Smooth muscle cell (in vitro differentiated cells): ENCODE data around the gene SLC25A38. TPM values are rescaled to one million over a fixed set of nuclear protein-coding genes. Genes with fewer than 3 reads are reported as not detected.
"Not testable (repeated sequence)": the region's sequence is repeated elsewhere in the genome, so short reads cannot be mapped to it uniquely, and the experiment has no call there.

Source experiments
- DNase-seq: peaks from one replicate; lab custom pipeline; 2025; ENCODE audit not compliant: unreplicated experiment; lab: John Stamatoyannopoulos, UW
- H2AFZ ChIP-seq: fragments of 200-600 bp; sonication (generic); 2 replicates; pipeline ENCODE4 v1.6.0; 2016; ENCODE audit warnings: antibody characterized with exemption, low read depth, mild to moderate bottlenecking
- H3F3A ChIP-seq: fragments of 200-600 bp; sonication (generic); 2 replicates; pipeline ENCODE4 v1.6.0; 2017; ENCODE audit warnings: antibody characterized with exemption, low read depth
- H3K27ac ChIP-seq: fragments of 200-600 bp; sonication (generic); 2 replicates; pipeline ENCODE4 v1.5.1; 2016; ENCODE audit warnings: low read depth, mild to moderate bottlenecking
- H3K27me3 ChIP-seq: fragments of 200-600 bp; sonication (generic); 2 replicates; pipeline ENCODE4 v1.6.1; 2016; ENCODE audit warnings: low read depth, mild to moderate bottlenecking
- H3K36me3 ChIP-seq: fragments of 200-600 bp; sonication (generic); 2 replicates; pipeline ENCODE4 v1.5.1; 2016; ENCODE audit warnings: low read depth
- H3K4me1 ChIP-seq: fragments of 200-600 bp; sonication (generic); 2 replicates; pipeline ENCODE4 v1.5.1; 2016; ENCODE audit warnings: low read depth
- H3K4me2 ChIP-seq: fragments of 200-600 bp; sonication (generic); 2 replicates; pipeline ENCODE4 v1.6.0; 2016; ENCODE audit warnings: mild to moderate bottlenecking
- H3K4me3 ChIP-seq: fragments of 200-600 bp; sonication (generic); 2 replicates; pipeline ENCODE4 v1.5.1; 2016; ENCODE audit warnings: mild to moderate bottlenecking
- H3K79me2 ChIP-seq: fragments of 200-600 bp; sonication (generic); 2 replicates; pipeline ENCODE4 v1.6.0; 2016; ENCODE audit warnings: low read depth, mild to moderate bottlenecking
- H3K9ac ChIP-seq: fragments of 200-600 bp; sonication (generic); 2 replicates; pipeline ENCODE4 v1.6.0; 2016; ENCODE audit warnings: low read depth
- H3K9me3 ChIP-seq: fragments of 200-600 bp; sonication (generic); replicated peaks from 2 replicates; pipeline ENCODE4 v1.5.1; 2016; ENCODE audit warnings: low read depth
- H4K20me1 ChIP-seq: fragments of 200-600 bp; sonication (generic); 2 replicates; pipeline ENCODE4 v1.6.0; 2016; ENCODE audit warnings: low read depth
- WGBS: methylation state at CpG from one replicate; pipeline ENCODE4 v1.1.7; 2016; ENCODE audit warnings: low lambda C conversion rate; 5-methylcytosine and 5-hydroxymethylcytosine counted together
- polyA plus RNA-seq: library from polyadenylated mRNA; unstranded; fragments of >200 nt; fragmentation: Nextera tagmentation; extraction: Ambion mirVana; gene quantifications from 2 replicates; pipeline ENCODE4 v1.2.1, GENCODE V29; 2016
- total RNA-seq: library from RNA; depleted of rRNA; stranded (reverse); fragments of >200 nt; gene quantifications from 2 replicates; pipeline ENCODE4 v1.2.3, GENCODE V29; 2014
- TF ChIP-seq, protein P1 (sequence below): fragments of 200-600 bp; sonication (generic); IDR thresholded peaks from 2 replicates; pipeline ENCODE4 v1.5.1; 2017; ENCODE audit warnings: borderline replicate concordance, mild to moderate bottlenecking, antibody characterized with exemption; ENCODE audit not compliant: insufficient read depth, poor library complexity, severe bottlenecking

Gene SLC25A38
- total and polyA plus RNA-seq, 2 experiments from 2014 or later, result 19.1 to 22.2 TPM

- H3F3A ChIP-seq, result no peaks in the 10 kb centered on the region
- no peaks in the 10 kb centered on the region for H3K4me1 ChIP-seq
- no peak overlapping the region for H3K4me2 ChIP-seq
- 87% methylated on average over 8 of the region's 8 CpGs for WGBS
- no peak overlapping the region for H3K27ac ChIP-seq
- H3K36me3 ChIP-seq, result no peaks in the 10 kb centered on the region
- no peak for DNase-seq
- H3K4me3 ChIP-seq, result no peak overlapping the region
- no peaks in the 10 kb centered on the region for H3K9me3 ChIP-seq
- no peak overlapping the region for H3K9ac ChIP-seq
- TF ChIP-seq, protein P1, sequence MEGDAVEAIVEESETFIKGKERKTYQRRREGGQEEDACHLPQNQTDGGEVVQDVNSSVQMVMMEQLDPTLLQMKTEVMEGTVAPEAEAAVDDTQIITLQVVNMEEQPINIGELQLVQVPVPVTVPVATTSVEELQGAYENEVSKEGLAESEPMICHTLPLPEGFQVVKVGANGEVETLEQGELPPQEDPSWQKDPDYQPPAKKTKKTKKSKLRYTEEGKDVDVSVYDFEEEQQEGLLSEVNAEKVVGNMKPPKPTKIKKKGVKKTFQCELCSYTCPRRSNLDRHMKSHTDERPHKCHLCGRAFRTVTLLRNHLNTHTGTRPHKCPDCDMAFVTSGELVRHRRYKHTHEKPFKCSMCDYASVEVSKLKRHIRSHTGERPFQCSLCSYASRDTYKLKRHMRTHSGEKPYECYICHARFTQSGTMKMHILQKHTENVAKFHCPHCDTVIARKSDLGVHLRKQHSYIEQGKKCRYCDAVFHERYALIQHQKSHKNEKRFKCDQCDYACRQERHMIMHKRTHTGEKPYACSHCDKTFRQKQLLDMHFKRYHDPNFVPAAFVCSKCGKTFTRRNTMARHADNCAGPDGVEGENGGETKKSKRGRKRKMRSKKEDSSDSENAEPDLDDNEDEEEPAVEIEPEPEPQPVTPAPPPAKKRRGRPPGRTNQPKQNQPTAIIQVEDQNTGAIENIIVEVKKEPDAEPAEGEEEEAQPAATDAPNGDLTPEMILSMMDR, result no peak
- H3K79me2 ChIP-seq, result no peaks in the 10 kb centered on the region
- no peaks in the 10 kb centered on the region for H4K20me1 ChIP-seq
- no peak overlapping the region for H2AFZ ChIP-seq
- peaks cover 10% of the 10 kb centered on the region for H3K27me3 ChIP-seq
Measured at GRCh38 chr3:39361252-39361927, 21.8 kb upstream of the SLC25A38 start.

- H3K9me3 ChIP-seq, result no peaks in the 10 kb centered on the region
- H3K36me3 ChIP-seq, result no peaks in the 10 kb centered on the region
- H3K27me3 ChIP-seq, result peaks cover 2% of the 10 kb centered on the region
- no peak overlapping the region for H3K9ac ChIP-seq
- H4K20me1 ChIP-seq, result no peaks in the 10 kb centered on the region
- H3K79me2 ChIP-seq, result no peaks in the 10 kb centered on the region
- 40% methylated on average over 3 of the region's 3 CpGs for WGBS
- no peak overlapping the region for H3K4me3 ChIP-seq
- TF ChIP-seq, protein P1, result no peak
- no peak overlapping the region for H3K27ac ChIP-seq
- H3F3A ChIP-seq, result no peaks in the 10 kb centered on the region
- no peak overlapping the region for H3K4me2 ChIP-seq
- no peak for DNase-seq
- H3K4me1 ChIP-seq, result no peaks in the 10 kb centered on the region
- no peak overlapping the region for H2AFZ ChIP-seq
Measured at GRCh38 chr3:39362192-39362591, 21.0 kb upstream of the SLC25A38 start.

DNA sequence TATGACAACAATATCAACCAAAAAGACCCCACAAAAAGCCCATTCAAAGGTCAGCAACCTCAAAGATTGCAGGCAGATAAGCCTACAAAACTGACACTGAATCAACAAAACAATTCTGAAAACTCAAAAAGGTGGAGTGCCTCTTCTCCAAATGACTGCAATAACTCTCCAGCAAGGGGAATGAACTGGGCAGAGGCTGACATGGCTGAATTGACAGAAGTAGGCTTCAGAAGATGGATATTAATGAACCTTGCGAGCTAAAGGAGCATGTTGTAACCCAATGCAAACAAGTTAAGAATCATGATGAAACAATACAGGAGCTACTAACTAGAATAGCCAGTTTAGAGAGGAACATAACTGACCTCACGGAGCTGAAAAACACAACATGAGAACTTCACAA is 20.4 kb upstream of the SLC25A38 start:
- Histone ChIP-seq H3K36me3 (no peaks in the 10 kb centered on the region), H3K27me3 (no peaks in the 10 kb centered on the region), H2AFZ (no peak overlapping the region), H3K4me1 (no peaks in the 10 kb centered on the region), H3K27ac (no peak overlapping the region), H4K20me1 (no peaks in the 10 kb centered on the region), H3K9ac (no peak overlapping the region), H3F3A (no peaks in the 10 kb centered on the region), H3K4me2 (no peak overlapping the region), H3K9me3 (no peaks in the 10 kb centered on the region), H3K79me2 (no peaks in the 10 kb centered on the region), H3K4me3 (no peak overlapping the region)
- no peak for DNase-seq
- WGBS, result 90% methylated on average over 2 of the region's 2 CpGs
- TF ChIP-seq, protein P1, result no peak

GRCh38 chr3:39370450-39370849 is 12.7 kb upstream of the SLC25A38 start:
- not testable (repeated sequence) for H3K36me3 ChIP-seq, H4K20me1 ChIP-seq, H3K79me2 ChIP-seq, DNase-seq, H3K4me2 ChIP-seq, H3K27ac ChIP-seq, H3F3A ChIP-seq, H3K27me3 ChIP-seq, H3K9ac ChIP-seq, H3K9me3 ChIP-seq, H3K4me1 ChIP-seq, H2AFZ ChIP-seq, H3K4me3 ChIP-seq
- 87% methylated on average over 4 of the region's 4 CpGs for WGBS
